ENCODE data around the gene ADGRF1.
"Not testable (repeated sequence)": the region's sequence is repeated elsewhere in the genome, so short reads cannot be mapped to it uniquely, and the experiment has no call there.

ADGRF1 gene

GRCh38 chr6:47019941-47020340 is 22.2 kb downstream of the ADGRF1 start:
- DNase-seq: no peak

DNA sequence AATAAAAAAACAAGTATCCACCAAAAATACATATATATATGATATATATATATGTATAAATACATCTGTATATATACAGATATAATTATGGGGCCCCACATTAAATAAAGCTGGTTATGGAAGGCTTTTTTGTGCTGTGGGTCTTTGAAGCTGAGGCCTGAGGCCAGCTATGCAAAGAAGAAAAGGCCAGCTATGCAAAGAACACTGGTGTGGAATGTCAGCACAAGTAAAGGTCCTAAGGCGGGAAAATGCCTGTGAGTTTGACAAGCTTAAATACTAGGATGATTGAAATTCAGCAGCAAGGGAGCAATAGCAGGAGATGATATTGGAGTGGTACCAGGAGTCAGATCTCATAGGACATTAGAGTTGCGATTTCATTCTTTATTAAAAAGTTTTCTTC is 25.2 kb downstream of the ADGRF1 start:
- DNase-seq: no peak

DNA sequence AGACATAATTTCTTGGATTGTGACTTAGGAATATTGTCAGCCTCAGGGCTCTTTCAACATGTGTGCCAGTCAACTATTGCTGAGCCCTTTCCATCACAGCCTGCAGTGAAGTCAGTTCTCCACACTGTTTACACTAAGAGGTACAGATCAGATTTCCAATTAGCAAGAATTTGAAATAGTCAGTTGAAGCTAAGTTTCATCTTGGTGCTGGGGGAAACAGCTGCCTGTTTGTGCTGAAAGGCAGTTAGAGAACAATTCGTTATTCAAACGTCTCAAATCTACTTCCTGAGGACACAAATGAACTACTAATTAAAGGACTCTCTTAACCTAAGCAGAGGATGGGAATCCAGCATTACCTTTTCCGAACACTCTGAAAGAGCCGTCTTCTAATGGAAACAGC is 25.9 kb downstream of the ADGRF1 start:
- no peak for DNase-seq

GRCh38 chr6:47014401-47014800 is 27.7 kb downstream of the ADGRF1 start:
- no peak for DNase-seq

DNA sequence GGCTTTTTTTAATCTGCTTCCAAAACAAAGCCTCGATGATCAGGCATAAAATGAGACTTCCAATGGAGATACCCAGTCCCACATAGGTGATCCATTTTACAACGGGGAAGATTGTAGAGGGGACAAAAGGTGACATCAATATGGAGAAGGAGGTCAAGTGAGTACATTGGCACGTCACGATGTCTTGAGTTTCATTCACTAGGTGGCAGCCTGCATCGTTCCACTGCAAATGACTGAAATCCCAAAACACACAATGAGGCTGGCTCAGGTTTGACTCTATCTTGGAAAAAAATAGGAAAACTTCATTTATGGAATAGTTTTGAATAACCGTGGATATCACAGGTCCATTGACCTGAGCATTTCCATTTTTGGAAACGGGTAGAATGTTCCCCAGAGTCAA is 32.5 kb downstream of the ADGRF1 start:
- no peak for DNase-seq

- no peak for DNase-seq
Observed at GRCh38 chr6:47008397-47008763, 33.8 kb downstream of the ADGRF1 start.

DNA sequence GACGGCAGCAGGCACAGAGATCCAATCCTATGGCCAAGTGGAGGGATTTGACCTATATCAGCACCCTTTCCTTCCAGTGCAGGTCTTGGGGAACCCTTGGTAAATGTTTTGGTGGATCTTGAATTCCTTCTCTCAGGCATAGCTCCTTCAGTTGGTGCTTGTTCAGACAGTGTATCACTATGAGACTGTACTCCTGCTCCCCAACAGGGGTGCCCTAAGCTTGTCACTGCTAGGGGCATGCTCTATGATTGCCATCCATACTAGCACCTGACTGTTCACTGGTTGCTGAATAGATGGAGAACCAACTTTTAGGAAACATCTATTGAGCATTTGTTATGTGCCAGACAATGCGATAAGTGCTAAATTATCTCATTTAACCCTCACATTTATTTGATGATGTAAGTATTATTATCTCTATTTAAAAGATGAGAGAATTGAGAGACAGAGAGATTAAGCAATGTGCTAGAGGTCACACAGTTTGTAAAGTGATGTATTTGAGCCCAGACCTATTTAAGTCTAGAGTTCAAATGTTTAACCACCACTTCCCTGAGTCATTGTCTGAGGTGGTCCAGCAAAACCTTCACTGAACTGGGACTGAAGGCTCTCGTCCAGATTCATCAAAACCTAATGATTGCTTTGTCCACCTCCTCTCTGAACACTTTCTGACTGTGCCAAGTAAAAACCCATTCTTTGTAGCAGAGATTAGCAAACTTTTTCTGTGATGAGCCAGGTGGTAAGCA is 34.3 kb downstream of the ADGRF1 start:
- no peak for DNase-seq

DNA sequence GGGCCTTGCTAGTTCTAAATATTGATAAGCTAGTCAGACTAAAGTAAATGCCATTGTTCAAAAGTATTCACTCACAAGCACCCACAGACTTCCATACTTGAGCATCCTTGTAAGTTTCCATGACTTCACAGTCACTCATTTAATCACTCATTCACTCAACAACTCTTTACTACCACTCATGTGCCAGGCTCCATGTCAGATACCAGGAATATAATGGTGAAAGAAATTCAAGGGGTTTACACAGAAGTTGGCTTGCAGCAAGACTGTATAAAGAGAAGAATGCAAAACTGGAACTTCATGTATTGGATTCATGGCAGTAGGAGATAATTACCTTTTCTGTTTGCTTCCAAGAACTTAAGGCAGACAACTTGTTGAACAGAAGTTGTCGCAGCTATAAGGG is 36.6 kb downstream of the ADGRF1 start:
- DNase-seq: no peak

GRCh38 chr6:47004463-47004862 is 37.7 kb downstream of the ADGRF1 start:
- DNase-seq: no peak

DNA sequence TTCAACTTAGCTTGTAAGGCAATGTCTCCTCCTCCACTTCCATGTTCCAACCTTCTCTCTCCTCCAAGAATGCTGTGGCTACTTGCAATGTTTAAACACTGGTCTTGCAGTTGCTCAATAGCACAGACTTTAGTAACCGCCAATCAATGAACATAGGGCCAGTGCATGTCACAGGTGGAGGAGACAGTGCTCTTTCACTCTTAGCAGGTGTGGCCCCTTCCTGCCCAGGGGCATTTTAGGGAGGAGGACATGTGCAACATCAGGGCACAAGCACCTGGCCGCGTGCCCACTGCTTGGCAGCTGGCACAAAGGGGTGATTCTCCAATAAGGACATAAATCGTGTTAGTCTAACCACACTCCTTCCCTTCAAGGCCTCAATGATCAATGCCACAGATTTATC is 41.3 kb downstream of the ADGRF1 start:
- DNase-seq: no peak

- peak; percentile 2 for DNase-seq
Observed at GRCh38 chr6:46998436-46999017, 43.6 kb downstream of the ADGRF1 start.

GRCh38 chr6:46997646-46998045 is 44.5 kb downstream of the ADGRF1 start:
- DNase-seq: no peak

GRCh38 chr6:46996860-46997641 is 45.1 kb downstream of the ADGRF1 start:
- no peak for DNase-seq

DNA sequence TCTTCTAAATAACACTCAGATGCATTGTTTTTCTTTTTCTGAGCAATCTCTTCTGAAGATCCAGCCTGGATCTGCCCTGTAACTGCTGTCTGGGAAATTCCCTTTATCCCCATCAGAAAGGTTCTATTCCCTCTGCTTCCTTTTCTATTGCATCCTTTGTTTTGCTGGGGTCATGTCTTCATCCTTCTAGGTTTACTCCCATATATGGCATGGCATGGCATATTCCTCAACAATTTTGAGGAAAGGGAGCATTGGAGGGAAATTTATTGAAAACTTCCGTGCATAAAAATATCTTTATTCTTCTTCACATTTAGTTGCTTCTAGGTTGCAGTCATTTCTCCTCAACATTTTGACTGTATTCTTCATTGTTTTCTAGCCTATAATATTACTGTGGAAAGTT is 47.2 kb downstream of the ADGRF1 start:
- no peak for DNase-seq

- DNase-seq: peak; percentile 77
Observed at GRCh38 chr6:46993846-46994245, 48.3 kb downstream of the ADGRF1 start.

- DNase-seq: not testable (repeated sequence)
Observed at GRCh38 chr6:46992391-46992790, 49.7 kb downstream of the ADGRF1 start.

DNA sequence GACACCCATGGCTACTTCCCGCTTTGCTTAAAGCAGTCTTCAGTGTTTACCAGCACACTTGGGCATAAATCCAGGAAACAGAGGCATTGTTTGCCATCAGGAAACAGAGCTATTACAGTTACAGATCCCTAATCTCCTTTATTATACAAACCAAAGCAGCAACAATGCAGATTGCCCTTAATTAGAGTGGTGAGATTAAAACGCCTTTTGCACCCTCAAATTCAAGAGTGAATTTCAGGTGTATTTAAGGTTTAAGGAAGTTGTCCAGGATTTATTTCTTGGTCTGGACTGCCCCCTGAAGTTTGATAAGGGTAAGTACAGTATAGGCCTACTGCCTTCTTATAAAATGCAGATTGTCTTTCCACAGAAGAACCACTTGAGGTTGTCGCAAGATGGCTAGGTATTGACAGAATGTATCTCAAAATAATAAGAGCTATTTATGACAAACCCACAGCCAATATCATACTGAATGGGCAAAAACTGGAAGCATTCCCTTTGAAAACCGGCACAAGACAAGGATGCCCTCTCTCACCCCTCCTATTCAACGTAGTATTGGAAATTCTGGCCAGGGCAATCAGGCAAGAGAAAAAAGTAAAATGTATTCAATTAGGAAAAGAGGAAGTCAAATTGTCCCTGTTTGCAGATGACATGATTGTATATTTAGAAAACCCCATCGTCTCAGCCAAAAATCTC is 51.2 kb downstream of the ADGRF1 start:
- DNase-seq: peak; percentile 40

- DNase-seq: no peak
Observed at GRCh38 chr6:46990031-46990644, 52.0 kb downstream of the ADGRF1 start.

- DNase-seq: no peak
Observed at GRCh38 chr6:46989398-46989797, 52.7 kb downstream of the ADGRF1 start.

DNA sequence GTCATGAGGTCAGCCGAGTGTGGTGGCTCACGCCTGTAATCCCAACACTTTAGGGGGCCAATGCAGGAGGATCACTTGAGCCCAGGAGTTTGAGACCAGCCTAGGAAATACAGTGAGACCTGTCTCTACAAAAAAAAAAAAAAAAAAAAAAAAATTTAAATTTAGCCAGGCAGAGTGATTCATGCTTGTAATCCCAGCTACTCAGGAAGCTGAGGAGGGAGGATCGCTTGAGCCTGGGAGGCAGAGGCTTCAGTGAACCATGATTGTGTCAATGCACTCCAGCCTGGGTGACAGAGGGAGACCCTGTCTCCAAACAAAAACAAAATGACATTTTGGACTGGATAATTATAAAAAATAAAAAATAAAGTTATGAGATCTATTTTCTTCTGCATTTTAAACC is 56.2 kb downstream of the ADGRF1 start:
- DNase-seq: peak; percentile 19

DNA sequence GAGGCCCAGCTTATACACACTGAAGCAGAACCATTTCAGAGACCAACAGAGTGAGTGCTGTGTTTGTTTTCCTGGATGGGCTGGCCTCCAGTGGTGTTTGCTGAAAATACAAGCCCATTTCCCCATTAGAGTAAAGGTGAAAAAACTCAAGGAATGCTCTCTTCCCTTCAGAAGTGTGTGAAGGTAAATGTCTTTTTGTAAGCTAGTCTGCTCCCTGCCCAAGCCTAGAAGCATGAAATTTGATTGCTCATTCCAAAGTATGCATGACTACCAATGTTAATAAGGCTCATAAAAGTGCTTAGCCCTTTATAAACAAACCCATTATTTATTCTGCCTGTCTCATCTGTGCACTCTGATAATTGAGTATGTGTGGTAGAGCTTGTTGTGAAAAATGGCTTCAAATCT is 59.1 kb downstream of the ADGRF1 start:
- DNase-seq: peak; percentile 17

DNA sequence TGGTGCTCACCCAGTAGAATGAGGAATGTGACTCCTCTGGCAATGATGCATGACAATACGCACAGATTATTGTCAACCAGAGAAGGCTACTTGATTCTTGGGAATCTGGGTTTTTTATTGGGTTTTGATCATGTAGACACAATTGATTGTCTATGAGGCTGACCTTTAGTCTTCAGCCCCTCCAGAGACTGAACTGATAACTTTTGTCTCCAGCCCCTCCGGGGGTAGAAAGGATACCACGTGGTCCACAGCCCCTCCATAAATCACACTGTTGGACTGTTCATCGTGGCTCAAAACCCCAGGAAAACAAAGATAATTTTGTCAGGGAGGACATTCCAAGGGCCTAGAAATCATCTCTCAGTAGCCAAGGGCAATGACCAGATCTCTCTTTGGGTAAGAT is 62.9 kb downstream of the ADGRF1 start:
- no peak for DNase-seq

- no peak for DNase-seq
Observed at GRCh38 chr6:46974786-46975185, 67.3 kb downstream of the ADGRF1 start.
